K562 (cell line): ENCODE data around the gene ACTN4.

ENCODE experiments used
- ADNP ChIP-seq: fragments of 200-800 bp; sonication (Bioruptor generic); IDR thresholded peaks from 2 replicates; pipeline ENCODE4 v1.6.1; 2016; ENCODE audit warnings: missing genetic modification characterization, missing compliant biosample characterization
- BCLAF1 ChIP-seq, 2 experiments: fragments of 450-650 bp in 1 of 2; IDR thresholded peaks; 2 replicates each; pipeline ENCODE4 v1.6.1; 2011 to 2017; ENCODE audit warnings: low read depth in 2 of 2, antibody characterized with exemption in 1 of 2, borderline replicate concordance in 1 of 2, low read length in 1 of 2, mild to moderate bottlenecking in 1 of 2, mixed read lengths in 1 of 2; ENCODE audit not compliant: control insufficient read depth in 1 of 2
- HNRNPUL1 ChIP-seq: fragments of 200-400 bp; formaldehyde crosslinking; IDR thresholded peaks from 2 replicates; pipeline ENCODE4 v1.6.1; 2017; ENCODE audit warnings: low read length
- MAX ChIP-seq: sonication (generic); formaldehyde crosslinking; IDR thresholded peaks from 2 replicates; pipeline ENCODE4 v1.9.0; 2022; ENCODE audit warnings: mild to moderate bottlenecking, missing genetic modification reagents
- POLR2AphosphoS5 ChIP-seq: IDR thresholded peaks from 2 replicates; pipeline ENCODE4 v1.6.1; 2011; ENCODE audit warnings: mild to moderate bottlenecking, low read depth, low read length, moderate library complexity; ENCODE audit not compliant: control insufficient read depth, insufficient read depth
- SRF ChIP-seq, 2 experiments: fragments of 250-450, 450-650 bp in 1 of 2; sonication (Bioruptor Pico) in 1 of 2; sonication (generic) in 1 of 2; formaldehyde crosslinking; IDR thresholded peaks; 2 replicates each; pipeline versions ENCODE4 v1.5.0 to v1.5.1; 2020 to 2022; ENCODE audit warnings: mild to moderate bottlenecking in 1 of 2, missing genetic modification reagents in 1 of 2
- ZNF12 ChIP-seq: sonication (generic); formaldehyde crosslinking; IDR thresholded peaks from 2 replicates; pipeline ENCODE4 v1.4.0; 2020; ENCODE audit warnings: mild to moderate bottlenecking, missing genetic modification reagents
- TF ChIP-seq, protein P1 (sequence below): sonication (generic); formaldehyde crosslinking; IDR thresholded peaks from 2 replicates; pipeline ENCODE4 v1.8.0; 2022; ENCODE audit warnings: mild to moderate bottlenecking, low read depth, missing genetic modification reagents

DNA sequence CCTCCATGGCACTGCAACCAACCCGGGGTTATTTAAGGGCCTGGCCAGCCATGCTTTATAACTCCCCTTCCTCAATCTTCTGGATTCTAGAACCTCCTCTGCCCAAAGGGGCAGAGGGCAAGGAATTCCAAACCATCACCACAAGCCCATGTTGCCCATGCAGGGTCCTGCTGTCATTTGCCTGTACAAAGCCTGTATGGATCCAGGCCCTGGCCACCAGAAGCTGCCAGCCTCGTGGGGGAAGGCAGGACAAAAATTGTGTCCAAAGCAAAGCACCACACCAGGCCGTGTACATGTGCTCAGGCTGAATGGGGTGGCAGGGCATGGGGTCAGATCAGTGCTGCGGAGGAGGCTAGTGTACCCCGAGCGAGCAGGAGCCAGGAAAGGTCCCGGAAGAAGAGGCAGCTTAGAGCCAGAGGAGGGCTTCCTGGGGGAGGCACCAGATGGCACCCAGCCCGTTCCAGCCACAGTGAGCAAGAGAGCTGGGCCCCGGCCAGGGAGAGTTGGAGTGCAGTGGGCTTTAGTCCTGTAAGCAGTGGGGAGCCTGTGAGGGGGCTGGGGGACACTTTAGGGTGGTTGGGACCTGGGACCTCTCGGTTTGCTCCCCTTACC lies 61.1 kb downstream of the ACTN4 start:
- no peak for TF ChIP-seq BCLAF1 (IDR thresholded peaks at IDR 0.05; ENCODE audit: borderline replicate concordance in 1 of 2, control insufficient read depth in 1 of 2, low read depth in 2 of 2, low read length in 1 of 2)
- no peak for TF ChIP-seq ADNP (tag)
- TF ChIP-seq ZNF12 (CRISPR knock-in tag), result no peak
- no peak for TF ChIP-seq POLR2AphosphoS5
- no peak for TF ChIP-seq MAX
- TF ChIP-seq, protein P1, sequence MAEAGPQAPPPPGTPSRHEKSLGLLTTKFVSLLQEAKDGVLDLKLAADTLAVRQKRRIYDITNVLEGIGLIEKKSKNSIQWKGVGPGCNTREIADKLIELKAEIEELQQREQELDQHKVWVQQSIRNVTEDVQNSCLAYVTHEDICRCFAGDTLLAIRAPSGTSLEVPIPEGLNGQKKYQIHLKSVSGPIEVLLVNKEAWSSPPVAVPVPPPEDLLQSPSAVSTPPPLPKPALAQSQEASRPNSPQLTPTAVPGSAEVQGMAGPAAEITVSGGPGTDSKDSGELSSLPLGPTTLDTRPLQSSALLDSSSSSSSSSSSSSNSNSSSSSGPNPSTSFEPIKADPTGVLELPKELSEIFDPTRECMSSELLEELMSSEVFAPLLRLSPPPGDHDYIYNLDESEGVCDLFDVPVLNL (CRISPR knock-in tag), result no peak
- no peak for TF ChIP-seq HNRNPUL1
- TF ChIP-seq SRF (CRISPR knock-in tag; IDR thresholded peaks at IDR 0.05), result no peak
